C4-2B (cell line): ENCODE measurements around the gene TOLLIP.

Source experiments
- H3K27ac ChIP-seq: fragments of 450-650 bp; 2 replicates; pipeline ENCODE4 v1.5.1; 2017
- CTCF ChIP-seq: fragments of 450-650 bp; conservative IDR thresholded peaks from 2 replicates; pipeline ENCODE4 v1.5.1; 2017; ENCODE audit warnings: mild to moderate bottlenecking
- ZFX ChIP-seq: fragments of 450-650 bp; IDR thresholded peaks from 2 replicates; pipeline ENCODE4 v1.6.1; 2017

Gene TOLLIP

GRCh38 chr11:1261241-1262071 lies 48.0 kb downstream of the TOLLIP start:
- TF ChIP-seq ZFX: no peak
- TF ChIP-seq CTCF: no peak
- peak overlapping the region; percentile 76 for H3K27ac ChIP-seq

GRCh38 chr11:1260620-1261019 lies 48.8 kb downstream of the TOLLIP start:
- TF ChIP-seq CTCF (no peak), ZFX (no peak)
- H3K27ac ChIP-seq: no peak overlapping the region

GRCh38 chr11:1260023-1260501 lies 49.4 kb downstream of the TOLLIP start:
- TF ChIP-seq ZFX (no peak), CTCF (no peak)
- H3K27ac ChIP-seq: no peak overlapping the region

GRCh38 chr11:1259561-1259960 lies 49.9 kb downstream of the TOLLIP start:
- TF ChIP-seq ZFX (no peak), CTCF (no peak)
- H3K27ac ChIP-seq: no peak overlapping the region

- TF ChIP-seq ZFX: no peak
- no peak for TF ChIP-seq CTCF
Measured at GRCh38 chr11:1259076-1259461, 50.4 kb downstream of the TOLLIP start.

GRCh38 chr11:1258401-1259075 lies 50.9 kb downstream of the TOLLIP start:
- TF ChIP-seq CTCF (no peak), ZFX (no peak)
- H3K27ac ChIP-seq: no peak overlapping the region

More at GRCh38 chr11:1259076-1259461, 50.4 kb downstream of the TOLLIP start:
- H3K27ac ChIP-seq: no peak overlapping the region

- TF ChIP-seq CTCF (no peak), ZFX (no peak)
Measured at GRCh38 chr11:1257916-1258315, 51.5 kb downstream of the TOLLIP start.

More at GRCh38 chr11:1257916-1258315, 51.5 kb downstream of the TOLLIP start:
- no peak overlapping the region for H3K27ac ChIP-seq
